ENCODE measurements around the gene PCCA. TPM values are rescaled to one million over a fixed set of nuclear protein-coding genes. Genes with fewer than 3 reads are reported as not detected.

Gene PCCA
- total and polyA plus RNA-seq, 2 of the 13 experiments (the other 11 are each of a cell fraction or from before 2014, with no cell fraction given) = 15.0 to 32.2 TPM

- TF ChIP-seq, protein P1, sequence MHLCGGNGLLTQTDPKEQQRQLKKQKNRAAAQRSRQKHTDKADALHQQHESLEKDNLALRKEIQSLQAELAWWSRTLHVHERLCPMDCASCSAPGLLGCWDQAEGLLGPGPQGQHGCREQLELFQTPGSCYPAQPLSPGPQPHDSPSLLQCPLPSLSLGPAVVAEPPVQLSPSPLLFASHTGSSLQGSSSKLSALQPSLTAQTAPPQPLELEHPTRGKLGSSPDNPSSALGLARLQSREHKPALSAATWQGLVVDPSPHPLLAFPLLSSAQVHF (CRISPR knock-in tag; IDR thresholded peaks at IDR 0.05) = no peak
- TF ChIP-seq CREB1 (IDR thresholded peaks at IDR 0.05) = no peak
- peak; percentile 63 for TF ChIP-seq CREB1 (CRISPR knock-in tag; IDR thresholded peaks at IDR 0.05)
- peak; percentile 77; the same call in 1 of the 2 replicates for TF ChIP-seq ZKSCAN8 (CRISPR knock-in tag; IDR thresholded peaks at IDR 0.05; ENCODE audit: borderline replicate concordance)
- no peak for TF ChIP-seq ZNF816 (CRISPR knock-in tag; IDR thresholded peaks at IDR 0.05; ENCODE audit: borderline replicate concordance)
- TF ChIP-seq SRSF4 (IDR thresholded peaks at IDR 0.05; ENCODE audit: low read depth, low read length, poor library complexity, severe bottlenecking) = no peak
- TF ChIP-seq KDM5A (IDR thresholded peaks at IDR 0.05; ENCODE audit: borderline replicate concordance, low read length) = no peak
- TF ChIP-seq ZNF326 (CRISPR knock-in tag; IDR thresholded peaks at IDR 0.05; ENCODE audit: borderline replicate concordance) = no peak
- no peak for TF ChIP-seq ZNF780A (CRISPR knock-in tag; IDR thresholded peaks at IDR 0.05)
- no peak for TF ChIP-seq CBX1 (IDR thresholded peaks at IDR 0.05; ENCODE audit: low read depth)
- no peak for TF ChIP-seq GZF1 (CRISPR knock-in tag; IDR thresholded peaks at IDR 0.05)
- TF ChIP-seq MTA3 (CRISPR knock-in tag; IDR thresholded peaks at IDR 0.05) = no peak
- TF ChIP-seq HNF1A (IDR thresholded peaks at IDR 0.05; ENCODE audit: low read depth) = peak; percentile 38; the same call in 1 of the 2 replicates
- peak; percentile 39; the same call in 1 of the 2 replicates for TF ChIP-seq HNF1A (CRISPR knock-in tag; IDR thresholded peaks at IDR 0.05; ENCODE audit: borderline replicate concordance)
- TF ChIP-seq PHF5A (CRISPR knock-in tag; IDR thresholded peaks at IDR 0.05; ENCODE audit: low read depth, unreplicated experiment) = no peak
- TF ChIP-seq ZNF562 (CRISPR knock-in tag; IDR thresholded peaks at IDR 0.05; ENCODE audit: borderline replicate concordance) = no peak
- TF ChIP-seq GLI4 (CRISPR knock-in tag; IDR thresholded peaks at IDR 0.05; ENCODE audit: borderline replicate concordance) = no peak
- TF ChIP-seq, protein P2, sequence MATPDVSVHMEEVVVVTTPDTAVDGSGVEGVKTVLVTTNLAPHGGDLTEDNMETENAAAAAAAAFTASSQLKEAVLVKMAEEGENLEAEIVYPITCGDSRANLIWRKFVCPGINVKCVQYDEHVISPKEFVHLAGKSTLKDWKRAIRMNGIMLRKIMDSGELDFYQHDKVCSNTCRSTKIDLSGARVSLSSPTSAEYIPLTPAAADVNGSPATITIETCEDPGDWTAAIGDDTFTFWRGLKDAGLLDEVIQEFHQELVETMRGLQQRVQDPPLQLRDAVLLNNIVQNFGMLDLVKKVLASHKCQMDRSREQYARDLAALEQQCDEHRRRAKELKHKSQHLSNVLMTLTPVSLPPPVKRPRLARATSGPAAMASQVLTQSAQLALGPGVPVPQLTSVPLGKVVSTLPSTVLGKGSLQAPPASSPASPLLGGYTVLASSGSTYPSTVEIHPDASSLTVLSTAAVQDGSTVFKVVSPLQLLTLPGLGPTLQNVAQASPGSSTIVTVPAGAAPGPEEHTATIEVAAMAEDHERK (CRISPR knock-in tag; IDR thresholded peaks at IDR 0.05; ENCODE audit: low read depth) = no peak
- no peak for TF ChIP-seq ZNF792 (CRISPR knock-in tag; IDR thresholded peaks at IDR 0.05)
- no peak for TF ChIP-seq ZSCAN25 (CRISPR knock-in tag; IDR thresholded peaks at IDR 0.05)
- TF ChIP-seq TBP (CRISPR knock-in tag; IDR thresholded peaks at IDR 0.05) = no peak
- peak; percentile 94 for TF ChIP-seq CEBPG (CRISPR knock-in tag; IDR thresholded peaks at IDR 0.05)
- TF ChIP-seq ZNF431 (CRISPR knock-in tag; IDR thresholded peaks at IDR 0.05; ENCODE audit: borderline replicate concordance, low read depth) = no peak
- TF ChIP-seq GATAD1 (CRISPR knock-in tag; IDR thresholded peaks at IDR 0.05) = 0 out of 2 replicates have a peak, but pooled peaks have one; percentile 36
These were observed 225.4 kb downstream of the PCCA start (continued) for GRCh38 chr13:100314132-100314910.
